ENCODE results near the gene ERBB4.

GRCh38 chr2:211429256-211429920, 1109.2 kb downstream of the ERBB4 start:
- TF ChIP-seq POLR2A (IDR thresholded peaks at IDR 0.05) = no peak
- TF ChIP-seq, protein P1, sequence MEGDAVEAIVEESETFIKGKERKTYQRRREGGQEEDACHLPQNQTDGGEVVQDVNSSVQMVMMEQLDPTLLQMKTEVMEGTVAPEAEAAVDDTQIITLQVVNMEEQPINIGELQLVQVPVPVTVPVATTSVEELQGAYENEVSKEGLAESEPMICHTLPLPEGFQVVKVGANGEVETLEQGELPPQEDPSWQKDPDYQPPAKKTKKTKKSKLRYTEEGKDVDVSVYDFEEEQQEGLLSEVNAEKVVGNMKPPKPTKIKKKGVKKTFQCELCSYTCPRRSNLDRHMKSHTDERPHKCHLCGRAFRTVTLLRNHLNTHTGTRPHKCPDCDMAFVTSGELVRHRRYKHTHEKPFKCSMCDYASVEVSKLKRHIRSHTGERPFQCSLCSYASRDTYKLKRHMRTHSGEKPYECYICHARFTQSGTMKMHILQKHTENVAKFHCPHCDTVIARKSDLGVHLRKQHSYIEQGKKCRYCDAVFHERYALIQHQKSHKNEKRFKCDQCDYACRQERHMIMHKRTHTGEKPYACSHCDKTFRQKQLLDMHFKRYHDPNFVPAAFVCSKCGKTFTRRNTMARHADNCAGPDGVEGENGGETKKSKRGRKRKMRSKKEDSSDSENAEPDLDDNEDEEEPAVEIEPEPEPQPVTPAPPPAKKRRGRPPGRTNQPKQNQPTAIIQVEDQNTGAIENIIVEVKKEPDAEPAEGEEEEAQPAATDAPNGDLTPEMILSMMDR (IDR thresholded peaks at IDR 0.05) = no peak

All from uterus (tissue), 2 donors.